Mesodermal cell (in vitro differentiated cells): ENCODE results near the gene ELP5.

Source experiments
- H3K27ac ChIP-seq: 2 replicates; pipeline ENCODE4 v1.7.0; 2013; ENCODE audit warnings: mild to moderate bottlenecking, low read depth, low read length, moderate library complexity; ENCODE audit not compliant: severe bottlenecking
- H3K36me3 ChIP-seq: 2 replicates; pipeline ENCODE4 v1.7.1; 2013; ENCODE audit warnings: mild to moderate bottlenecking, low read length, moderate library complexity; ENCODE audit not compliant: control insufficient read depth, insufficient read depth
- H3K4me1 ChIP-seq: one replicate; pipeline ENCODE4 v1.7.1; 2013; ENCODE audit warnings: mild to moderate bottlenecking, low read length; ENCODE audit not compliant: insufficient read depth, control insufficient read depth, poor library complexity, severe bottlenecking
- H3K4me3 ChIP-seq: 2 replicates; pipeline ENCODE4 v1.7.0; 2013; ENCODE audit warnings: low read length, control low read depth, mild to moderate bottlenecking; ENCODE audit not compliant: insufficient read depth, poor library complexity, severe bottlenecking; ENCODE audit errors: extremely low read depth
- H3K9me3 ChIP-seq: 2 replicates; pipeline ENCODE4 v1.7.1; 2013; ENCODE audit warnings: mild to moderate bottlenecking, low read length, moderate library complexity; ENCODE audit not compliant: control insufficient read depth
- WGBS, 2 experiments: methylation state at CpG; one replicate each; pipeline ENCODE4 v1.1.5; 2013; ENCODE audit warnings: missing lambda C conversion rate in 2 of 2; ENCODE audit not compliant: insufficient coverage in 2 of 2; 5-methylcytosine and 5-hydroxymethylcytosine counted together

Gene ELP5

GRCh38 chr17:7226721-7227710 is 25.0 kb upstream of the ELP5 start:
- H3K4me1 ChIP-seq = peaks cover 16% of the 10 kb centered on the region
- H3K36me3 ChIP-seq = peaks cover 93% of the 10 kb centered on the region
- 95 to 97% methylated on average over 29 to 30 of the region's 31 CpGs for WGBS, 2 experiments
- no peak overlapping the region for H3K4me3 ChIP-seq
- H3K27ac ChIP-seq = no peak overlapping the region
- H3K9me3 ChIP-seq = no peaks in the 10 kb centered on the region

GRCh38 chr17:7228920-7229319 is 23.1 kb upstream of the ELP5 start:
- 95 to 98% methylated on average over 9 to 14 of the region's 14 CpGs for WGBS, 2 experiments
- H3K36me3 ChIP-seq = peaks cover 77% of the 10 kb centered on the region
- no peak overlapping the region for H3K27ac ChIP-seq
- H3K4me1 ChIP-seq = peaks cover 16% of the 10 kb centered on the region
- H3K4me3 ChIP-seq = no peak overlapping the region
- no peaks in the 10 kb centered on the region for H3K9me3 ChIP-seq

GRCh38 chr17:7229504-7229903 is 22.5 kb upstream of the ELP5 start:
- H3K27ac ChIP-seq = no peak overlapping the region
- H3K4me1 ChIP-seq = peaks cover 14% of the 10 kb centered on the region
- H3K9me3 ChIP-seq = no peaks in the 10 kb centered on the region
- H3K4me3 ChIP-seq = no peak overlapping the region
- WGBS, 2 experiments = 97 to 98% methylated on average over 16 to 19 of the region's 19 CpGs
- H3K36me3 ChIP-seq = peaks cover 71% of the 10 kb centered on the region

GRCh38 chr17:7232114-7232513 is 19.9 kb upstream of the ELP5 start:
- Histone ChIP-seq H3K4me3 (peak overlapping the region; percentile 86), H3K9me3 (no peaks in the 10 kb centered on the region), H3K4me1 (peaks cover 37% of the 10 kb centered on the region), H3K27ac (no peak overlapping the region), H3K36me3 (peaks cover 71% of the 10 kb centered on the region)
- 93 to 100% methylated on average over 5 of the region's 5 CpGs for WGBS, 2 experiments

- 1 to 2% methylated on average over 9 of the region's 9 CpGs for WGBS, 2 experiments
- H3K27ac ChIP-seq = peak overlapping the region; percentile 87
- H3K4me1 ChIP-seq = peaks cover 41% of the 10 kb centered on the region
- H3K4me3 ChIP-seq = peak overlapping the region; percentile 86
- H3K36me3 ChIP-seq = peaks cover 57% of the 10 kb centered on the region
- H3K9me3 ChIP-seq = no peaks in the 10 kb centered on the region
Observed at GRCh38 chr17:7233701-7234082, 18.3 kb upstream of the ELP5 start.

- Histone ChIP-seq H3K36me3 (peaks cover 51% of the 10 kb centered on the region), H3K4me1 (peaks cover 41% of the 10 kb centered on the region), H3K4me3 (peak within 1 kb of the TSS; percentile 86), H3K9me3 (no peaks in the 10 kb centered on the region), H3K27ac (peak within 1 kb of the TSS; percentile 87)
- WGBS, 2 experiments = 1% methylated on average over 56 to 59 of the region's 72 CpGs
Observed at GRCh38 chr17:7234083-7234951, 17.7 kb upstream of the ELP5 start, which contains the start of gene DVL2. TSS of gene DVL2 (minus strand) at chr17:7234517. CDS start at chr17:7234262, 255 bp downstream.

GRCh38 chr17:7235693-7236665 is 16.0 kb upstream of the ELP5 start:
- Histone ChIP-seq H3K36me3 (peaks cover 46% of the 10 kb centered on the region), H3K4me3 (no peak overlapping the region), H3K27ac (no peak overlapping the region), H3K4me1 (peaks cover 46% of the 10 kb centered on the region), H3K9me3 (no peaks in the 10 kb centered on the region)
- WGBS, 2 experiments = 87 to 88% methylated on average over 17 to 18 of the region's 22 CpGs

- Histone ChIP-seq H3K36me3 (peaks cover 47% of the 10 kb centered on the region), H3K4me3 (peak overlapping the region; percentile 100), H3K4me1 (peaks cover 42% of the 10 kb centered on the region), H3K9me3 (no peaks in the 10 kb centered on the region), H3K27ac (no peak overlapping the region)
- 85 to 89% methylated on average over 6 of the region's 6 CpGs for WGBS, 2 experiments
Observed at GRCh38 chr17:7236808-7237207, 15.2 kb upstream of the ELP5 start.

- Histone ChIP-seq H3K27ac (peak overlapping the region; percentile 77), H3K36me3 (peaks cover 47% of the 10 kb centered on the region), H3K4me3 (peak overlapping the region; percentile 100), H3K4me1 (peaks cover 37% of the 10 kb centered on the region), H3K9me3 (no peaks in the 10 kb centered on the region)
- WGBS, 2 experiments = 47 to 56% methylated on average over 6 of the region's 6 CpGs
Observed at GRCh38 chr17:7237266-7237760, 14.7 kb upstream of the ELP5 start.
